DOHH2 (cell line): ENCODE results near the gene GSS.

Experiments used
- H3F3A ChIP-seq: fragments of 200-600 bp; sonication (generic), shearing (Covaris generic); 2 replicates; pipeline ENCODE4 v1.6.0; 2016; ENCODE audit warnings: antibody characterized with exemption, mild to moderate bottlenecking; ENCODE audit not compliant: control insufficient read depth, insufficient read depth
- H3K27ac ChIP-seq: fragments of 200-600 bp; sonication (generic); 2 replicates; pipeline ENCODE4 v1.5.1; 2014; ENCODE audit warnings: low read depth, mild to moderate bottlenecking, low read length, moderate library complexity
- H3K27me3 ChIP-seq: fragments of 200-600 bp; sonication (generic); 2 replicates; pipeline ENCODE4 v1.6.1; 2014; ENCODE audit warnings: mild to moderate bottlenecking, low read length, mixed read lengths; ENCODE audit not compliant: control insufficient read depth
- H3K36me3 ChIP-seq: fragments of 200-600 bp; sonication (generic); 2 replicates; pipeline ENCODE4 v1.6.1; 2014; ENCODE audit warnings: mild to moderate bottlenecking, low read length, moderate library complexity, mixed read lengths; ENCODE audit not compliant: control insufficient read depth
- H3K4me1 ChIP-seq: fragments of 200-600 bp; sonication (generic); 2 replicates; pipeline ENCODE4 v1.6.1; 2014; ENCODE audit warnings: mild to moderate bottlenecking, low read length, mixed read lengths; ENCODE audit not compliant: control insufficient read depth
- H3K4me2 ChIP-seq: fragments of 200-600 bp; sonication (generic); 2 replicates; pipeline ENCODE4 v1.6.0; 2014; ENCODE audit warnings: mild to moderate bottlenecking, low read length, moderate library complexity
- H3K4me3 ChIP-seq: fragments of 200-600 bp; sonication (generic); 2 replicates; pipeline ENCODE4 v1.5.1; 2014; ENCODE audit warnings: mild to moderate bottlenecking, low read length, mixed read lengths
- H3K79me2 ChIP-seq: fragments of 200-600 bp; sonication (generic); 2 replicates; pipeline ENCODE4 v1.6.1; 2014; ENCODE audit warnings: mild to moderate bottlenecking, low read length, mixed read lengths; ENCODE audit not compliant: control insufficient read depth
- H3K9me2 ChIP-seq: fragments of 200-600 bp; sonication (generic); replicated peaks from 2 replicates; pipeline ENCODE4 v1.6.1; 2014; ENCODE audit warnings: mild to moderate bottlenecking, low read length, mixed read lengths; ENCODE audit not compliant: control insufficient read depth
- H3K9me3 ChIP-seq: fragments of 200-600 bp; sonication (generic); 2 replicates; pipeline ENCODE4 v1.6.1; 2014; ENCODE audit warnings: antibody characterized with exemption, low read length, mixed read lengths; ENCODE audit not compliant: control insufficient read depth, insufficient read depth
- H4K20me1 ChIP-seq: fragments of 200-600 bp; sonication (generic); 2 replicates; pipeline ENCODE4 v1.6.0; 2014; ENCODE audit warnings: low read depth, mild to moderate bottlenecking, antibody characterized with exemption, low read length, moderate library complexity; ENCODE audit not compliant: control insufficient read depth, insufficient read depth
- CTCF ChIP-seq: fragments of 200-600 bp; sonication (generic); IDR thresholded peaks from one replicate; pipeline ENCODE4 v1.5.1; 2014; ENCODE audit warnings: antibody characterized with exemption, mild to moderate bottlenecking, low read depth, low read length; ENCODE audit not compliant: poor library complexity, severe bottlenecking
- EZH2phosphoT487 ChIP-seq: fragments of 200-600 bp; sonication (generic); IDR thresholded peaks from 2 replicates; pipeline ENCODE4 v1.6.1; 2017; ENCODE audit warnings: borderline replicate concordance, mild to moderate bottlenecking, antibody characterized with exemption, low read length, moderate library complexity, mixed read lengths

GSS gene

GRCh38 chr20:34925981-34926380 is 29.6 kb downstream of the GSS start:
- no peak overlapping the region for H3K27ac ChIP-seq
- no peaks in the 10 kb centered on the region for H3K27me3 ChIP-seq
- no peak overlapping the region for H3K4me3 ChIP-seq
- no peaks in the 10 kb centered on the region for H3F3A ChIP-seq
- no peaks in the 10 kb centered on the region for H4K20me1 ChIP-seq
- no peaks in the 10 kb centered on the region for H3K9me2 ChIP-seq
- 0 out of 2 replicates have a peak, but pooled peaks cover 6% of the 10 kb centered on the region for H3K36me3 ChIP-seq
- H3K4me2 ChIP-seq: no peak overlapping the region
- H3K79me2 ChIP-seq: no peaks in the 10 kb centered on the region
- TF ChIP-seq CTCF (no peak), EZH2phosphoT487 (no peak)
- H3K4me1 ChIP-seq: no peaks in the 10 kb centered on the region
- no peaks in the 10 kb centered on the region for H3K9me3 ChIP-seq

GRCh38 chr20:34925341-34925740 is 30.3 kb downstream of the GSS start:
- no peaks in the 10 kb centered on the region for H3K79me2 ChIP-seq
- no peak overlapping the region for H3K27ac ChIP-seq
- no peaks in the 10 kb centered on the region for H3K9me2 ChIP-seq
- H3K36me3 ChIP-seq: 0 out of 2 replicates have a peak, but pooled peaks cover 6% of the 10 kb centered on the region
- TF ChIP-seq CTCF (no peak), EZH2phosphoT487 (no peak)
- no peaks in the 10 kb centered on the region for H3F3A ChIP-seq
- H3K4me1 ChIP-seq: no peaks in the 10 kb centered on the region
- H3K4me2 ChIP-seq: no peak overlapping the region
- no peaks in the 10 kb centered on the region for H4K20me1 ChIP-seq
- no peaks in the 10 kb centered on the region for H3K9me3 ChIP-seq
- H3K4me3 ChIP-seq: no peak overlapping the region
- H3K27me3 ChIP-seq: no peaks in the 10 kb centered on the region

- no peaks in the 10 kb centered on the region for H4K20me1 ChIP-seq
- no peak overlapping the region for H3K27ac ChIP-seq
- no peaks in the 10 kb centered on the region for H3K9me2 ChIP-seq
- peaks cover 2% of the 10 kb centered on the region; the same call in 1 of the 2 replicates for H3K27me3 ChIP-seq
- H3K36me3 ChIP-seq: no peaks in the 10 kb centered on the region
- no peak for TF ChIP-seq CTCF
- TF ChIP-seq EZH2phosphoT487: no peak
- no peaks in the 10 kb centered on the region for H3K9me3 ChIP-seq
- no peak overlapping the region for H3K4me3 ChIP-seq
- no peak overlapping the region for H3K4me2 ChIP-seq
- H3F3A ChIP-seq: no peaks in the 10 kb centered on the region
- no peaks in the 10 kb centered on the region for H3K4me1 ChIP-seq
- no peaks in the 10 kb centered on the region for H3K79me2 ChIP-seq
Measured at GRCh38 chr20:34923414-34923813, 32.2 kb downstream of the GSS start.
